T-cell (primary cell): ENCODE measurements around the gene LYPD1. TPM values are rescaled to one million over a fixed set of nuclear protein-coding genes. Genes with fewer than 3 reads are reported as not detected.

Experiments
- ATAC-seq, 4 experiments: fragments of 200-7000 bp in 3 of 4; fragments of 150-1000 bp in 1 of 4; cut with Tn5 transposase; replicated peaks in 1 of 4; 1 replicate in 3 of 4; 2 replicates in 1 of 4; pipeline ENCODE4 v1.10.0; 2021; ENCODE audit warnings: moderate library complexity in 3 of 4, mild to moderate bottlenecking in 2 of 4, moderate number of reproducible peaks in 1 of 4
- CTCF ChIA-PET, 2 donors: fragments of 300-600 bp; sonication (Branson Sonifier 250); formaldehyde crosslinking; loops; one replicate each; lab custom pipeline; 2022; ENCODE audit warnings: antibody characterized with exemption in 2 of 2; lab: Charles Lee
- POLR2A ChIA-PET, 2 donors: fragments of 300-600 bp; sonication (Branson Sonifier 250); formaldehyde crosslinking; loops; one replicate each; lab custom pipeline; 2022; ENCODE audit warnings: antibody characterized with exemption in 2 of 2; lab: Charles Lee
- DNase-seq, 35 experiments: peaks; one replicate each; pipeline versions ENCODE4 v3.0.0 to v3.0.0-alpha.2; 2013 to 2023
- H3K27ac ChIP-seq: one replicate; pipeline ENCODE4 v1.5.1; 2013; ENCODE audit warnings: low read length
- H3K27me3 ChIP-seq, 2 experiments: replicated peaks in 1 of 2; 1 replicate in 1 of 2; 2 replicates in 1 of 2; pipeline versions ENCODE4 v1.6.1 to v1.7.0; 2013; ENCODE audit warnings: low read length in 1 of 2, mixed read lengths in 1 of 2; ENCODE audit not compliant: control insufficient read depth in 2 of 2, insufficient read depth in 2 of 2; ENCODE audit errors: extremely low read depth in 1 of 2
- H3K36me3 ChIP-seq, 2 donors: 1 replicate in 1 of 2; 2 replicates in 1 of 2; pipeline versions ENCODE4 v1.6.1 to v1.7.0; 2013; ENCODE audit warnings: low read length in 1 of 2; ENCODE audit not compliant: control insufficient read depth in 2 of 2, insufficient read depth in 1 of 2; ENCODE audit errors: extremely low read depth in 1 of 2
- H3K4me1 ChIP-seq, 2 experiments: 1 replicate in 1 of 2; 2 replicates in 1 of 2; pipeline versions ENCODE4 v1.6.1 to v1.7.0; 2013; ENCODE audit warnings: low read length in 2 of 2, mixed read lengths in 1 of 2; ENCODE audit not compliant: insufficient read depth in 2 of 2, control insufficient read depth in 1 of 2; ENCODE audit errors: extremely low read depth in 1 of 2
- H3K4me3 ChIP-seq, 2 donors: 1 replicate in 1 of 2; 2 replicates in 1 of 2; pipeline versions ENCODE4 v1.5.1 to v1.7.0; 2013; ENCODE audit warnings: mild to moderate bottlenecking in 2 of 2, low read length in 1 of 2, moderate library complexity in 1 of 2; ENCODE audit not compliant: control insufficient read depth in 1 of 2; ENCODE audit errors: extremely low read depth in 1 of 2
- H3K9me3 ChIP-seq: 2 replicates; pipeline ENCODE4 v1.7.0; 2013
- H3K27ac Mint-ChIP-seq, 2 donors: one replicate each; pipeline ENCODE4 v1.8.0; 2020 to 2021; ENCODE audit warnings: mild to moderate bottlenecking in 2 of 2, mixed read lengths in 2 of 2
- H3K27me3 Mint-ChIP-seq, 2 donors: one replicate each; pipeline ENCODE4 v1.8.0; 2021 to 2022; ENCODE audit warnings: mixed read lengths in 2 of 2
- H3K36me3 Mint-ChIP-seq: one replicate; pipeline ENCODE4 v1.8.0; 2021; ENCODE audit warnings: mixed read lengths
- H3K4me1 Mint-ChIP-seq, 3 donors: one replicate each; pipeline ENCODE4 v1.8.0; 2020 to 2022; ENCODE audit warnings: mixed read lengths in 3 of 3, mild to moderate bottlenecking in 1 of 3
- H3K4me3 Mint-ChIP-seq, 3 donors: one replicate each; pipeline ENCODE4 v1.8.0; 2020 to 2022; ENCODE audit warnings: mild to moderate bottlenecking in 3 of 3, mixed read lengths in 3 of 3, moderate library complexity in 3 of 3
- H3K9me3 Mint-ChIP-seq, 3 donors: one replicate each; pipeline ENCODE4 v1.8.0; 2020 to 2022; ENCODE audit warnings: mixed read lengths in 3 of 3
- WGBS: methylation state at CpG from one replicate; pipeline ENCODE4 v1.1.5; 2013; ENCODE audit warnings: missing lambda C conversion rate; ENCODE audit not compliant: insufficient coverage; 5-methylcytosine and 5-hydroxymethylcytosine counted together
- total RNA-seq, 35 experiments: library from RNA in 6 of 35; stranded (reverse) in 6 of 35; fragments of 120-200 nt in 1 of 35; gene quantifications; one replicate each; pipeline versions ENCODE4 v1.2.1 to v1.2.4 and lab custom pipeline; 2013 to 2026

Gene LYPD1
- total RNA-seq, 5 donors from 2014 or later (not counting 1 experiment from before 2014, with no cell fraction given): 0.15 TPM; not detected in 4

DNA sequence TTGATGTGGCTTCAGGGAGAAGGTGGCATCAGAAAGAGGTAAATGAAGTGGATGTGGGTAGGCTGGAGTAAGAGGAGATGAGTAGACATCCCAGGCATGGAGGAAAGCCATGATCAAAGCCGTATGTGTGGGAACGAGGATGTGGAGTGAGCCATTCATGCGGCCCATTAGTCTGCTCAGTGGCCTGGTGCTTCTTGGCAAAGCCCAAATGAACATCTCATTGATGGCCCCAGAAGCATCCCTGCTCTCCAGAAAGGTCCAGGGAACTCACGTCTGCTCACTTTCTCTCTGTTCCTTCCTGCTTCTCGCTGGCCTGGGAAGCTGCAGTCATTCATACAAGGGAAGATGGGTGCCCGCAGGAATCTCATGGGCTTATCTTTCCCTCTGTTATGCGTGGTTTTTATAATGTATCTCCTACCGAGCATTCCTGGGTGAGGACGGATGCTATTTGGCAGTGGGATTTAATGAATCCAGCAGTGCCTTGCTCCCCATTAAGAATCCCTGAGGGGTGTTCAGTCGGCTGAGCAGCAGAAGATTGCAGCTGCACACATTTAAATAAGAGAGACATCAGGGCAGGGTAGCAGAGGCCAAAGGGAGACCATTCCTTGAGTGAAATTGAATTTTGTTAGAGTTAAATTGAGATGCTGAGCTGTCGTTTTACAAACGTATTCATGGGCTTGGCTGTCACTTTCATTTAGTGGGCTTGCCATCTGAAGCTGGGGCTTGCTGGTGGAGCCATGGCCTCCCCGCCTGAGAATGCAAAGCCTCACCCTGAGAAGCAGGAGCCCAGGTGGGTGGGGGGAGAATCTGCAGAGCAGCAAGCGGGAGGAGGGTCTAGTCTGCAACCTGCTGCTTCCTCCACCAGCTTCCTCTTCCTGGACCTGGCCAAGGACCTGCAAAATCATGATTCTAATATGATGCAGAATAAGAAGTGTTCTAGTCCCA is 64.5 kb downstream of the LYPD1 start:
- no peaks in the 10 kb centered on the region for H3K4me1 ChIP-seq
- Mint-ChIP-seq H3K4me1 (no peaks in the 10 kb centered on the region), H3K36me3 (no peaks in the 10 kb centered on the region), H3K27me3 (peaks cover 0 to 5% of the 10 kb centered on the region in 2 donors), H3K27ac (no peak overlapping the region), H3K9me3 (peaks cover 0 to 6% (median 0%) of the 10 kb centered on the region in 3 donors), H3K4me3 (no peak overlapping the region)
- H3K27ac ChIP-seq: no peak overlapping the region
- H3K27me3 ChIP-seq: no peaks in the 10 kb centered on the region
- no peaks in the 10 kb centered on the region for H3K9me3 ChIP-seq
- WGBS: 83% methylated on average over 11 of the region's 14 CpGs
- no peak for DNase-seq
- H3K4me3 ChIP-seq: no peak overlapping the region
- POLR2A ChIA-PET: no interaction called here
- H3K36me3 ChIP-seq: no peaks in the 10 kb centered on the region
- no peak for ATAC-seq
- CTCF ChIA-PET: no interaction called here

- ChIA-PET CTCF (no interaction called here), POLR2A (no interaction called here)
- no peak for ATAC-seq
- no peak overlapping the region for H3K4me3 ChIP-seq
- H3K4me1 ChIP-seq: no peaks in the 10 kb centered on the region
- H3K27me3 Mint-ChIP-seq: no peaks in the 10 kb centered on the region
- no peaks in the 10 kb centered on the region for H3K36me3 Mint-ChIP-seq
- no peaks in the 10 kb centered on the region for H3K9me3 Mint-ChIP-seq
- no peak overlapping the region for H3K4me3 Mint-ChIP-seq
- no CpG with 5 or more reads among the region's 1 CpG for WGBS
- no peaks in the 10 kb centered on the region for H3K4me1 Mint-ChIP-seq
- no peaks in the 10 kb centered on the region for H3K9me3 ChIP-seq
- H3K36me3 ChIP-seq: no peaks in the 10 kb centered on the region
- H3K27ac ChIP-seq: no peak overlapping the region
- no peak overlapping the region for H3K27ac Mint-ChIP-seq
- no peaks in the 10 kb centered on the region for H3K27me3 ChIP-seq
- DNase-seq: no peak
Measured at GRCh38 chr2:132604561-132604960, 65.4 kb downstream of the LYPD1 start.

- ATAC-seq (no peak), DNase-seq (no peak)
- H3K9me3 ChIP-seq: no peaks in the 10 kb centered on the region
Measured at GRCh38 chr2:132599556-132599955, 70.4 kb downstream of the LYPD1 start.

GRCh38 chr2:132598536-132598935 is 71.5 kb downstream of the LYPD1 start:
- CTCF ChIA-PET: no interaction called here
- Mint-ChIP-seq H3K27ac (no peak overlapping the region), H3K4me3 (no peak overlapping the region), H3K36me3 (no peaks in the 10 kb centered on the region), H3K9me3 (peaks cover 0 to 4% (median 0%) of the 10 kb centered on the region in 3 donors), H3K27me3 (peaks cover 1 to 10% of the 10 kb centered on the region in 2 donors), H3K4me1 (no peaks in the 10 kb centered on the region)
- Histone ChIP-seq H3K27ac (no peak overlapping the region), H3K36me3 (no peaks in the 10 kb centered on the region), H3K27me3 (peaks cover 0 to 2% of the 10 kb centered on the region in 2 experiments), H3K4me1 (no peaks in the 10 kb centered on the region), H3K9me3 (no peaks in the 10 kb centered on the region), H3K4me3 (no peak overlapping the region)
- no peak for DNase-seq
- POLR2A ChIA-PET: no interaction called here
- ATAC-seq: no peak
- no CpG with 5 or more reads among the region's 3 CpGs for WGBS

More at GRCh38 chr2:132599556-132599955, 70.4 kb downstream of the LYPD1 start:
- Histone ChIP-seq H3K27ac (no peak overlapping the region), H3K4me3 (no peak overlapping the region), H3K4me1 (no peaks in the 10 kb centered on the region), H3K27me3 (peaks cover 0 to 2% of the 10 kb centered on the region in 2 experiments), H3K36me3 (no peaks in the 10 kb centered on the region)
- no peak overlapping the region for H3K27ac Mint-ChIP-seq
- H3K4me3 Mint-ChIP-seq: no peak overlapping the region
- H3K36me3 Mint-ChIP-seq: no peaks in the 10 kb centered on the region
- ChIA-PET POLR2A (no interaction called here), CTCF (no interaction called here)
- no peaks in the 10 kb centered on the region for H3K4me1 Mint-ChIP-seq
- no CpG with 5 or more reads among the region's 4 CpGs for WGBS
- H3K27me3 Mint-ChIP-seq: peaks cover 1 to 10% of the 10 kb centered on the region in 2 donors
- peaks cover 0 to 4% (median 0%) of the 10 kb centered on the region in 3 donors for H3K9me3 Mint-ChIP-seq

- Mint-ChIP-seq H3K9me3 (peaks cover 0 to 4% (median 0%) of the 10 kb centered on the region in 3 donors), H3K36me3 (no peaks in the 10 kb centered on the region), H3K27me3 (peaks cover 1 to 10% of the 10 kb centered on the region in 2 donors), H3K4me1 (no peaks in the 10 kb centered on the region), H3K4me3 (no peak overlapping the region), H3K27ac (no peak overlapping the region)
- ChIA-PET POLR2A (no interaction called here), CTCF (interaction anchor here in 1 of 2 donors (0.7 kb wide), 1 partner anchor 93 kb away, joined by 3 read pairs; no protein-coding TSS in a partner anchor)
- Histone ChIP-seq H3K27me3 (peaks cover 0 to 2% of the 10 kb centered on the region in 2 experiments), H3K9me3 (no peaks in the 10 kb centered on the region), H3K4me3 (no peak overlapping the region), H3K4me1 (no peaks in the 10 kb centered on the region), H3K36me3 (no peaks in the 10 kb centered on the region), H3K27ac (no peak overlapping the region)
- 73% methylated on average over 1 of the region's 1 CpG for WGBS
- DNase-seq (no peak), ATAC-seq (no peak)
Measured at GRCh38 chr2:132597831-132598230, 72.2 kb downstream of the LYPD1 start.

- ATAC-seq: no peak
- no peaks in the 10 kb centered on the region for H3K4me1 ChIP-seq
Measured at GRCh38 chr2:132597166-132597565, 72.8 kb downstream of the LYPD1 start.

More at GRCh38 chr2:132597166-132597565, 72.8 kb downstream of the LYPD1 start:
- no peaks in the 10 kb centered on the region for H3K9me3 ChIP-seq
- no peaks in the 10 kb centered on the region for H3K4me1 Mint-ChIP-seq
- no peaks in the 10 kb centered on the region for H3K36me3 ChIP-seq
- H3K36me3 Mint-ChIP-seq: no peaks in the 10 kb centered on the region
- ChIA-PET POLR2A (no interaction called here), CTCF (no interaction called here)
- H3K27ac Mint-ChIP-seq: no peak overlapping the region
- H3K9me3 Mint-ChIP-seq: peaks cover 0 to 7% (median 0%) of the 10 kb centered on the region in 3 donors
- H3K4me3 ChIP-seq: no peak overlapping the region
- H3K4me3 Mint-ChIP-seq: no peak overlapping the region
- no peak for DNase-seq
- peaks cover 1 to 10% of the 10 kb centered on the region in 2 donors for H3K27me3 Mint-ChIP-seq
- H3K27ac ChIP-seq: no peak overlapping the region
- peaks cover 0 to 2% of the 10 kb centered on the region in 2 experiments for H3K27me3 ChIP-seq
